A549 (cell line): ENCODE data around the gene SERINC4. TPM values are rescaled to one million over a fixed set of nuclear protein-coding genes. Genes with fewer than 3 reads are reported as not detected.

Source experiments
- ATAC-seq, 2 experiments: fragments of 200-7000 bp in 1 of 2; fragments of >200 bp in 1 of 2; cut with Nextera tagmentation in 1 of 2; cut with Tn5 transposase in 1 of 2; 3 replicates each; pipeline versions ENCODE4 v1.8.0 to v1.9.1; 2018 to 2020; ENCODE audit warnings: mild to moderate bottlenecking in 1 of 2, moderate library complexity in 1 of 2
- CTCF ChIA-PET: fragments of 300-600 bp; sonication (Branson Sonifier 250); formaldehyde crosslinking; extraction: SDS; loops from one replicate; lab custom pipeline; 2021; ENCODE audit warnings: antibody characterized with exemption, inconsistent platforms; lab: Yijun Ruan, JAX
- POLR2A ChIA-PET: fragments of 350-600 bp; formaldehyde crosslinking; extraction: SDS; loops from one replicate; lab custom pipeline; 2021; ENCODE audit warnings: antibody characterized with exemption, inconsistent platforms; lab: Yijun Ruan, JAX
- DNase-seq, 2 experiments: peaks; one replicate each; pipeline versions ENCODE4 v3.0.0 to v3.0.0-alpha.2; 2011 to 2016; ENCODE audit warnings: low read depth in 1 of 2, low spot score in 1 of 2
- FAIRE-seq: peaks from 2 replicates; lab custom pipeline; 2011; peaks lifted over from hg19 to GRCh38; lab: Jason Lieb, UNC
- H3K27ac ChIP-seq, 2 experiments: fragments of >200 bp; sonication (Bioruptor Twin); formaldehyde crosslinking; 3 replicates each; pipeline ENCODE4 v1.5.1; 2016 to 2017
- H3K4me1 ChIP-seq: fragments of >200 bp; sonication (Bioruptor Twin); formaldehyde crosslinking; 3 replicates; pipeline ENCODE4 v1.6.1; 2016
- H3K4me2 ChIP-seq: fragments of >200 bp; sonication (Bioruptor Twin); formaldehyde crosslinking; 3 replicates; pipeline ENCODE4 v1.6.1; 2016
- H3K4me3 ChIP-seq: fragments of >200 bp; sonication (Bioruptor Twin); formaldehyde crosslinking; 3 replicates; pipeline ENCODE4 v1.5.1; 2016
- H3K9me3 ChIP-seq: fragments of >200 bp; sonication (Bioruptor Twin); formaldehyde crosslinking; 3 replicates; pipeline ENCODE4 v1.6.1; 2016
- CTCF ChIP-seq: fragments of >200 bp; sonication (Bioruptor Twin); formaldehyde crosslinking; IDR thresholded peaks from 3 replicates; pipeline ENCODE4 v1.5.1; 2016
- EHF ChIP-seq: fragments of 250-450 bp; sonication (Bioruptor Pico); IDR thresholded peaks from 2 replicates; pipeline ENCODE4 v1.5.0; 2020; ENCODE audit warnings: mild to moderate bottlenecking
- EHMT2 ChIP-seq: fragments of 200-600 bp; sonication (generic); IDR thresholded peaks from 2 replicates; pipeline ENCODE4 v1.6.1; 2016; ENCODE audit warnings: antibody characterized with exemption, low read depth, mild to moderate bottlenecking, moderate library complexity
- ELK1 ChIP-seq: fragments of 150-350 bp; IDR thresholded peaks from 2 replicates; pipeline ENCODE4 v1.6.1; 2014; ENCODE audit warnings: low read depth, mild to moderate bottlenecking, low read length
- EP300 ChIP-seq, 2 experiments: fragments of >200 bp; sonication (Bioruptor Twin); formaldehyde crosslinking; IDR thresholded peaks; 2 replicates in 1 of 2; 3 replicates in 1 of 2; pipeline ENCODE4 v1.6.1; 2016 to 2017
- FOXS1 ChIP-seq: fragments of 250-450 bp; sonication (Bioruptor Pico); IDR thresholded peaks from 2 replicates; pipeline ENCODE4 v1.5.0; 2020; ENCODE audit warnings: mild to moderate bottlenecking, moderate library complexity
- GATA3 ChIP-seq: IDR thresholded peaks from 2 replicates; pipeline ENCODE4 v1.6.1; 2012; ENCODE audit warnings: borderline replicate concordance
- HDAC2 ChIP-seq: fragments of 200-600 bp; sonication (generic); IDR thresholded peaks from 2 replicates; pipeline ENCODE4 v1.6.1; 2016
- HMGXB4 ChIP-seq: fragments of 250-450 bp; sonication (Bioruptor Pico); IDR thresholded peaks from 2 replicates; pipeline ENCODE4 v1.5.0; 2021; ENCODE audit warnings: mild to moderate bottlenecking, moderate library complexity, borderline replicate concordance
- HOXA7 ChIP-seq: fragments of 250-450 bp; sonication (Bioruptor Pico); IDR thresholded peaks from 2 replicates; pipeline ENCODE4 v1.5.0; 2020; ENCODE audit warnings: mild to moderate bottlenecking, moderate library complexity
- MYC ChIP-seq: IDR thresholded peaks from 2 replicates; pipeline ENCODE4 v1.6.1; 2012; ENCODE audit warnings: mild to moderate bottlenecking, inconsistent platforms, low read length, improper control_type of control experiment, borderline replicate concordance
- NPAS2 ChIP-seq: fragments of 250-450 bp; sonication (Bioruptor Pico); IDR thresholded peaks from 2 replicates; pipeline ENCODE4 v1.8.0; 2022; ENCODE audit warnings: mild to moderate bottlenecking, moderate library complexity, borderline replicate concordance
- RCOR1 ChIP-seq: fragments of 150-350 bp; IDR thresholded peaks from 2 replicates; pipeline ENCODE4 v1.6.1; 2014; ENCODE audit warnings: antibody characterized with exemption, low read length, low read depth
- TP53 ChIP-seq: fragments of 250-450 bp; sonication (Bioruptor Pico); IDR thresholded peaks from 2 replicates; pipeline ENCODE4 v1.5.0; 2021; ENCODE audit warnings: mild to moderate bottlenecking, moderate library complexity
- ZNF302 ChIP-seq: fragments of 250-450 bp; sonication (Bioruptor Pico); IDR thresholded peaks from 2 replicates; pipeline ENCODE4 v1.9.0; 2021; ENCODE audit warnings: inconsistent platforms, mild to moderate bottlenecking, moderate library complexity
- ZSCAN20 ChIP-seq: fragments of 250-450 bp; sonication (Bioruptor Pico); IDR thresholded peaks from 2 replicates; pipeline ENCODE4 v1.8.0; 2022; ENCODE audit warnings: mild to moderate bottlenecking, moderate library complexity
- WGBS: methylation state at CpG from one replicate; pipeline ENCODE4 v1.1.6; 2017; ENCODE audit errors: missing lambda C conversion rate; 5-methylcytosine and 5-hydroxymethylcytosine counted together
- polyA plus RNA-seq, 4 experiments: library from polyadenylated mRNA; depleted of rRNA in 3 of 4; stranded (reverse); fragments of >200 nt; fragmentation: RNase III in 1 of 4; extraction: RNeasy Plus Mini Kit Qiagen cat#74134 plus additional on column Dnase treatment in 1 of 4; gene quantifications; 2 replicates in 3 of 4; 3 replicates in 1 of 4; pipeline ENCODE4 v1.2.3, GENCODE V29; 2011 to 2017
- TF ChIP-seq, protein P1 (sequence below): fragments of 450-650 bp; IDR thresholded peaks from 2 replicates; pipeline ENCODE4 v1.6.1; 2014; ENCODE audit warnings: antibody characterized with exemption
- TF ChIP-seq, protein P2 (sequence below): IDR thresholded peaks from 2 replicates; pipeline ENCODE4 v1.6.1; 2012

The SERINC4 gene
- polyA plus RNA-seq, 2 of the 4 experiments (the other 2 are of a cell fraction) = 0.04 to 0.05 TPM

DNA sequence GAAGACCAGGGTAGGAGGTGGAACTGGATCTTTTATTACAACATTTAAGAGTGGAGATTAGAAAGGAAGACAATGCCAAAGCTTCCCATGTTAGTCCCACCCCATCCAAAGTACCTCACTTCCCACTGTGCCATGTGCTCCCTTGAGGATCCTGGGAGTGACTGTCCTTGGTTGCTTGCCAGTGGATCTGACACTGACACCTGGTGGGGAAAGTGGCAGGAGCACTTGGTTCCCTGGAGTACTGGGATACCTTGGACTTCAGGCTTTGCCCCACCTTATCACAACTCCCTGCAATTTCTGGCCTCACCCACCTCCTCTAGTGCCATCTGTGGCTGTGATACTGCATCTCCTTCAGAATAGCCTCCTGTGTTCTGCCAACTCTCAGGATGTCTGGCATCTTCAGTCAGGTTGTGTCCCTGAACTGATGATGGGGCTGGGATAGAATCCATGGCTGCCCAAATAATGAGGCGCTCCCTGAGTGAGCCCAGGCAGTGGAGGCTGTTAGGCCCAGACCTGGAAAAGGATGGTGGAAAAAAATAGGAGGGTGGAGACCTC is 24.5 kb downstream of the SERINC4 start:
- FAIRE-seq (no peak), ATAC-seq (peak; percentile 57), DNase-seq (peak; percentile 25 to 77)
- Histone ChIP-seq H3K4me3 (no peak overlapping the region), H3K4me1 (0 out of 3 replicates have a peak, but pooled peaks cover 8% of the 10 kb centered on the region), H3K9me3 (no peaks in the 10 kb centered on the region), H3K27ac (0 out of 6 replicates have a peak overlapping the region, but pooled peaks of 1 of the 2 experiments have one; percentile 31), H3K4me2 (no peak overlapping the region)
- WGBS = 100% methylated on average over 1 of the region's 1 CpG
- TF ChIP-seq MYC (0 out of 2 replicates have a peak, but pooled peaks have one; percentile 80), ELK1 (no peak), GATA3 (no peak), ZSCAN20 (CRISPR knock-in tag) (no peak), CTCF (peak; percentile 28; the same call in 1 of the 3 replicates), EHMT2 (no peak), FOXS1 (CRISPR knock-in tag) (no peak), RCOR1 (no peak), EHF (CRISPR knock-in tag) (no peak)
- TF ChIP-seq, protein P1, sequence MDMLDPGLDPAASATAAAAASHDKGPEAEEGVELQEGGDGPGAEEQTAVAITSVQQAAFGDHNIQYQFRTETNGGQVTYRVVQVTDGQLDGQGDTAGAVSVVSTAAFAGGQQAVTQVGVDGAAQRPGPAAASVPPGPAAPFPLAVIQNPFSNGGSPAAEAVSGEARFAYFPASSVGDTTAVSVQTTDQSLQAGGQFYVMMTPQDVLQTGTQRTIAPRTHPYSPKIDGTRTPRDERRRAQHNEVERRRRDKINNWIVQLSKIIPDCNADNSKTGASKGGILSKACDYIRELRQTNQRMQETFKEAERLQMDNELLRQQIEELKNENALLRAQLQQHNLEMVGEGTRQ = no peak
- TF ChIP-seq, protein P2, sequence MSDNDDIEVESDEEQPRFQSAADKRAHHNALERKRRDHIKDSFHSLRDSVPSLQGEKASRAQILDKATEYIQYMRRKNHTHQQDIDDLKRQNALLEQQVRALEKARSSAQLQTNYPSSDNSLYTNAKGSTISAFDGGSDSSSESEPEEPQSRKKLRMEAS = peak; percentile 54
- POLR2A ChIA-PET = no interaction called here
- CTCF ChIA-PET = interaction anchor here (1.6 to 6.9 kb wide), 3 partner anchors 10 to 25 kb away, joined by 7 to 47 read pairs (median 11); partner anchors contain the start of gene SERF2

GRCh38 chr15:43774062-43774461 is 26.0 kb downstream of the SERINC4 start:
- H3K4me2 ChIP-seq = no peak overlapping the region
- H3K4me3 ChIP-seq = no peak overlapping the region
- no peak for ATAC-seq
- H3K4me1 ChIP-seq = 0 out of 3 replicates have a peak, but pooled peaks cover 8% of the 10 kb centered on the region
- no peak overlapping the region for H3K27ac ChIP-seq
- TF ChIP-seq NPAS2 (CRISPR knock-in tag) (no peak), EP300 (IDR thresholded peaks at IDR 0.05) (no peak)
- WGBS = 90% methylated on average over 4 of the region's 4 CpGs
- CTCF ChIA-PET = interaction anchor here (0.5 to 0.8 kb wide), 2 partner anchors 15 to 1016 kb away, joined by 4 read pairs; no protein-coding TSS in a partner anchor
- DNase-seq = no peak
- FAIRE-seq = no peak
- POLR2A ChIA-PET = no interaction called here
- H3K9me3 ChIP-seq = no peaks in the 10 kb centered on the region

DNA sequence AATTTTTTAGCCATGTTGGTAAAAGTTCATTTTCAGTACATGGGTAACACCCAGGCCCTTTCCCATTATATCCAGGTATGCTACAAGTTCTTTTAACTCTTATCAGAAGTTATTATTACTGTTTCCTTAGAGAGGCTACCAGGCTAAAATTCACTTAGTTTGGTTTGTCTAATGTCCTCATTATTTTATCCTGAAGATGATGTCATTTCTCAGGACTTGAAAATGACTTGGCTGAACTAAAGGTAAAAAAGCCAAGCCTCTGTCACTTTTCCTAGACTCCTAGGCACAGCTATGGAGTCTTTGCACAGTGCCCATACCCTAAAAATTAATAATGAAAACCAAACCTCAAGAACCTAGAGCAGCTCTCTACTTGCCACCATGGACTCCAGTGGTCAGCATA is 27.4 kb downstream of the SERINC4 start:
- ChIA-PET POLR2A (no interaction called here), CTCF (interaction anchor here (1.4 to 1.7 kb wide), 2 partner anchors 17 to 23 kb away, joined by 3 to 4 read pairs; no protein-coding TSS in a partner anchor)
- FAIRE-seq (no peak), DNase-seq (no peak), ATAC-seq (no peak)
- H3K27ac ChIP-seq = no peak overlapping the region
- TF ChIP-seq NPAS2 (CRISPR knock-in tag) = no peak
- TF ChIP-seq ZNF302 (CRISPR knock-in tag) = no peak
- TF ChIP-seq EP300 (IDR thresholded peaks at IDR 0.05) = no peak
- no peak for TF ChIP-seq HDAC2
- TF ChIP-seq HMGXB4 = no peak
- no peak for TF ChIP-seq HOXA7 (CRISPR knock-in tag)
- no peak for TF ChIP-seq TP53 (CRISPR knock-in tag)
- 0 out of 3 replicates have a peak, but pooled peaks cover 5% of the 10 kb centered on the region for H3K4me1 ChIP-seq
- no peaks in the 10 kb centered on the region for H3K9me3 ChIP-seq
- no peak overlapping the region for H3K4me2 ChIP-seq
- H3K4me3 ChIP-seq = no peak overlapping the region
